Hepatic stellate cell (primary cell): ENCODE data around the gene CYTH3.
"Not testable (repeated sequence)": the region's sequence is repeated elsewhere in the genome, so short reads cannot be mapped to it uniquely, and the experiment has no call there.

Experiments used
- DNase-seq: peaks from one replicate; pipeline ENCODE4 v3.0.0; 2011; ENCODE audit warnings: low spot score

The CYTH3 gene, protein sequence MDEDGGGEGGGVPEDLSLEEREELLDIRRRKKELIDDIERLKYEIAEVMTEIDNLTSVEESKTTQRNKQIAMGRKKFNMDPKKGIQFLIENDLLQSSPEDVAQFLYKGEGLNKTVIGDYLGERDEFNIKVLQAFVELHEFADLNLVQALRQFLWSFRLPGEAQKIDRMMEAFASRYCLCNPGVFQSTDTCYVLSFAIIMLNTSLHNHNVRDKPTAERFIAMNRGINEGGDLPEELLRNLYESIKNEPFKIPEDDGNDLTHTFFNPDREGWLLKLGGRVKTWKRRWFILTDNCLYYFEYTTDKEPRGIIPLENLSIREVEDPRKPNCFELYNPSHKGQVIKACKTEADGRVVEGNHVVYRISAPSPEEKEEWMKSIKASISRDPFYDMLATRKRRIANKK

DNA sequence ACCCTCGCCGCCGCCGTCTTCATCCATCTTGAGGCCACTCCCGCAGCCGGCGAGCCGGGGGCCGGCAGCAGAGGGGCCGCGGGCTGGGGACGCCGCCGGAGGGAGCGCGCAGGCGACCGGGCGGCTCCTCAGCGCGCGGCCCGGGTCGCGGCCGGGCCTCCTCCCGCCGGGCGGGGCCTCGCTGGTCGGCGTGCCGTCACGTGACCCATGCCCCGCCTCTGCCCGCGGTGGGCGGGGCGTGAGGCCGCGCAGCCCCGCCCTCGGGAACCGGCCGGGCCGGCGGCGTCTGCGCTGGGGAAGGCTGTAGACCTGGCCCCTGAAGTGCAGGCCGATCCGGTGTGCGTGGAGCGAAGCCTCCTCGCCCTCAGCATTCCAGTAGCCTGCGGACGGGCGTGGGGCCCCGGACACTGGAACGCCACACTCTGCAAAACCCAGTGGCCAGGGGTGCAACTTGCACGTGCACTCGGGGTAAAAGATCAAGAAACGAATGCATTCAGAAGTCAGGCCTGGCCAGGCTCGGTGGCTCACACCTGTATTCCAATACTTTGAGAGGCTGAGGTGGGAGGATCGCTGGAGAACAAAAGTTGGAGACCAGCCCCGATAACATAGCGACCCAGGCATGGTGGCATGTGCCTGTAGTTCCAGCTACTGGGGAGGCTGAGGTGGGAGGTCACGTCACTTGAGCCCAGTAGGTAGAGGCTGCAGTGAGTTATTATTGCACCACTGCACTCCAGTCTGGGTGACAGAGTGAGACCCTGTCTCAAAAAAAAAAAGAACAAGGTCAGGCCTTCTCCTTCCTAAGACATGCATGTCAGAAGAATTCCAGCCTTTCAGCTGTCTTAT lies at the start of gene CYTH3:
Gene CYTH3 (minus strand): TSS at position 144 of the 843 bp plus-strand sequence. CDS start 117 bp downstream, at position 27.
- peak; percentile 90 for DNase-seq

DNA sequence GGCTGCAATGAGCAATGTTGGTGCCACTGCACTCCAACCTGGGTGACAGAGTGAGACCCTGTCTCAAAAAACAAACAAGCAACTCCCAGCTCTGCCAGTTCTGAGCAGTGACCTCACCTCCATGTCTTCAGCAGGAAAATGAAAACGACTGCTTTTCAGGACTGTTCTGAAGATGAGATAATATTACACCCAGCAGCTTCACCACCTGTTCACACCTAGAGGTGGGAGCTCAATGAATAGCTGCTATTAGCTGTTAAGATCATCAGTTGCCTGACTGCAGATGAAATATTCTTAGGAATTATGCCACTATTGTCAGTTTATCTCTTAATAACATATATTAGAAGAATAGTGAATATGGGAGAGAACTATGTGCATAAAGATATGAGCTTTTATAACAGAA lies 48.4 kb upstream of the CYTH3 start:
- DNase-seq, result no peak

DNA sequence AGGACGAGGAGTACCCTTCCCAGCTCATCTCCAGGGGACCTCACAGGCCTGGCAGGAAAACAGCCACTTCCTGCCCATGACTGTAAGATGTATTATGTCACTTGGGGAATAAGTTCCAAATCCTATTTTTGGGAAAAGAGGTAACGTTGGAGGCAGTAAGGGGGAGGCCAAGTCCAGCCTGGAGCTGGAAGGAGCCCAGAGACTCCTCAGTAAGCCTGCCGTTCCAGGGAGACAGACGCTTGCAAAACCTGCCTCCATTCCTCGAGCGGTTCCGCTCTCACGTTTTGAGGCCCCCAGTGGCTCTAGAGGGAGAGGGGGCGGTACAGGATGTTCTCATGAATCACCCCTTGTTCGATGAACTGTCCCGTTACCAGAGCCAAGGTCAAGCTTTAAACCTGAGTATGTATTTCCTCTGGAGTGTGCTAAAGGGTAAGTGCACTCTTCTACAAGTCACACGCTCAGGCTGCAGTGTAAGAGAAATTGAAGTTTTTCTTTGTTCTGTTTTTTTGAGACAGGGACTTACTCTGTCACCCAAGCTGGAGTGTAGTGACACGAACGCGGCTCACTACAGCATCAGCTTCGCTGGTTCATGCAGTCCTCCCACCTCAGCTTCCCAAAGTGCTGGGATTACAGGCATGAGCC lies 45.5 kb upstream of the CYTH3 start:
- DNase-seq, result peak; percentile 83

DNA sequence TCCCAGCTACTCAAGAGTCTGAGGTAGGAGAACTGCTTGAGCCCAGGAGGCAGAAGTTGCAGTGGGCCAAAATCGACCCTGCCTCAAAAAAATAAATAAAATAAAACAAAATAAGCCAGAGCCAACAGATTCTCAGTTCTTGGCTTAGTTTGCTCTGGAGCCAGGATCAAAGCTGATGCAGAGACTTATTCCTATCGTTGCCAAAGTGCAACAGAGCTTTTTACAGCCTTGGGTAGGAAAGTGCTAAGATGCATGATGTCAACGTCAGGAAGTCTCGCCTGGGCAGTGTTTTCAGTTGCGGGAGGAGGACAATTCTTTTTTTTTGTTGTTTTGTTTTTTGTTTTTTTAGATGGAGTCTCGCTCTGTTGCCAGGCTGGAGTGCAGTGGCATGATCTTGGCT lies 43.8 kb upstream of the CYTH3 start:
- DNase-seq, result no peak

DNA sequence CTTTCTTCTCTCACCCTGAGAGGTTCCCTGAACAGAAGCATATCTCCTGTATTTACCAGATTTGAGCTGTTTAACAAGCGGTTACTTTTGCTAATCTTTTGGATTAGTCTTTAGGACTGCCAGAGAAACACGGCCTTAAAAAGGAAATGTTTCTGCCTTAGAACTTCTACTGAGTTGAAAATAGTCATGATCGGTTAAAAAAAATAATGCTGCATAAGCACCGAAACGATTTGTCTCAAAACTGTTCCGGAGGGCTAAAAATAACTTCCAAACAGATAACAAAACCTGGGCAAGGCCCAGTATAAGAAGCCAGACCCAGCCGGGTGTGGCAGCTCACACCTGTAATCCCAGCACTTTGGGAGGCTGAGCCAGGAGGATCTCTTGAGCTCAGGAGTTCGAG lies 43.3 kb upstream of the CYTH3 start:
- DNase-seq, result no peak

DNA sequence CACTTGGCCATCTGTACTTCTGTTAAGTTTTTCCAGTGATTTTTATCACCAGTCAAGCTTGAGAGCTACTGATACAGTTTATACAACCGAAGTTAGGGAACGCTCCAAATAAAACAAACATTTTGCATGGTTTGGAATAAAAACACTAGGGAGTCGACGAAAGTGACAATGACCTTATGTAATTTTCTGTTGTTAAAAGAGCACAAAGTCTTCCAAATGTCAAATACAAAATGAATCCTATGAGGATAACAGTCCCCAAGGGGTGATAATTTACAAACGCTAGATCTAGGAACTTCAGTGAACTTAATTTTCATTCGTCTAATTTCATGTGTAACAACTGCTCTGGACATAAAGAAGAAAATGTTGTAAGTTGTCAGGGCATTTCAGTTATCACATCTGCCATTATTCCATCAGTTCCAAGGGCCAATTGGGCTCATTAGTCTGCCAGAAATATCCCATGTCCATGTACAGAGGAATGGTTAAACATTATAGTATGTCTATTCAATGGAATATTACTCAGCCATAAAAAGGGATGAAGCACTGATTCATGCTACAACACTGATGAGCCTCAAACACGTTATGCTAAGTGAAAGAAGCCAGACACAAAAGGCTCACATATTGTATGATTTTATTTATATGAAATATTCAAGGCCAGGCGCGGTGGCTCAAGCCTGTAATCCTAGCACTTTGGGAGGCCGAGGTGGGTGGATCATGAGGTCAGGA lies 38.0 kb upstream of the CYTH3 start:
- no peak for DNase-seq

DNA sequence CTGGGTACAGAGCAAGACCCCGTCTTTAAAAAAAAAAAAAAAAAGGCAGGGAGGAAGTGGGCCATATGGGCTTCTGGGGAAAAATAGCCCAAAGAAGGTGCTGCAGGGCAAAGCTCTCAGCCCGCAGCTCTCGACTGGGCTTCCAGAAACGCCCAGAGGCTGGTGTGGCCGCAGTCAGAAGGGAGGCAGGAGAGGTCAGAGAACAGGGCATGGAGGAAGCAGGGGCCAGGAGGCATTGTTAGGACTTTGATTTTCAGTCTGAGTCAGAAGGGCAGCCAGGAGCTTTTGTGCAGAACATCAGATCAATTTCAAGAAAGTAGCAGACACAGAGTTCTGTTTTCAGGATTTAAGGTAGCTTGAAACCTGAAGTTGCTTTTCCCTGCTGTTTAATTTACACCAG lies 35.3 kb upstream of the CYTH3 start:
- no peak for DNase-seq

DNA sequence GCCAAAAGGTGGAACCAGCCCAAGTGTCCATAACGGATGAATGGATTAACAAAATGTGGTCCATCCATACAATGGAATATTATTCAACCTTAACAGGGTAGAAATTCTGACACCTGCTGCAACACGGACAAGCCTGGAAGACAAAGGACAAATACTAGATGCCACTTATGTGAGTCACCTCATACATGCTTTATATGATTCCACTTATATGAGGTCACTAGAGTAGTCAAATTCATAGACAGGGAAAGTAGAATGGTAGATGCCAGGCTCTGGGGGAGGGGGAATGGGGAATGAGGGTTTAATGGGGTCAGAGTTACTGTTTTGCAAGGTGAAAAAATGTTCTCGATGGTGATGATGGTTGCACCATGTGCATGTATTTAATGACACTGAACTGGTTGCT lies 34.0 kb upstream of the CYTH3 start:
- DNase-seq, result peak; percentile 43

DNA sequence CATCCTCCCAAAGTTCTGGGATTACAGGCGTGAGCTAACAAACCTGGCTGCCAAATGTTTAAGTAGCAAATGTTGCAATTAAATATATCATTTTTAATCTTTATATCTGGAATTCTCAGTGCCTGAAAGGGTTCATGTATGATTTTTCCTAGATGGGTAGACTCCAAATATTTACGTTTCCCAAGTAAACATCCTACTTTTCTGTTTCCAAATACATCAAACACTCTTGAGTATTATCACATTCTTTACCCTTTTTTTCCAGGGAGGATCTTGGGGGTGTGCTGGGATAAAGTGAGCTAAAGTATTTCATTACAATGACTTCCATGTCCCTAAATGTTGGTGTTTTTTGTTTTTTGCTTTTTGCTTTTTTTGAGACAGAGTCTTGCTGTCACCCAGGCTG lies 32.9 kb upstream of the CYTH3 start:
- no peak for DNase-seq

DNA sequence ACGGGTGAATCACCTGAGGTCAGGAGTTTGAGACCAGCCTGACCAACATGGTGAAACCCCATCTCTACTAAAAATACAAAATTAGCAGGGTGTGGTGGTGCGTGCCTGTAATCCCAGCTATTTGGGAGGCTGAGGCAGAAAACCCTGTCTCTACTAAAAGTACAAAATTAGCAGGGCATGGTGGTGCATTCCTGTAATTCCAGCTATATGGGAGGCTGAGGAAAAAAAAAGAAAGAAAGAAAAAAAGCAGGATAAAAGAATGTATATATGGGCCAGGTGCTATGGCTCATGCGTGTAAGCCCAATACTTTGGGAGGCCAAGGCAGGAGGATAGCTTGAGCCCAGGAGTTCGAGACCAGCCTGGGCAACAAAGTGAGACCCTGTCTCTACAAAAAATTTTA lies 29.0 kb upstream of the CYTH3 start:
- not testable (repeated sequence) for DNase-seq

DNA sequence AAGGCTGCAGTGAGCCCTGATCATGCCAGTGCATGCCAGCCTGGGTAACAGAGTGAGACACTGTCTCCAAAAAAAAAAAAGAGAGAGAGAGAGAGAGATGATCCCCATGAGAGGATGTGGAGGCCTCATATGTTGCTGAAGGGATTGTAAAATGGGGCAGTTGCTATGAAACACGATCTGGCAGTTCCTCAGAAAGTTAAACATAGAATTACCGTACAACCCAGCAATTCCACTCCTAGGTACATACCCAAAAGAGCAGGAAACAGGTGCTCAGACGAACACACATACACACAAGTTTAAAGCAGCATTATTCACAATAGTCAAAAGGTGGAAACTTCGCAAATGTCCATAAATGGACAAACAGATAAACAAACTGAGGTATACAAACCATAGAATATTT lies 27.4 kb upstream of the CYTH3 start:
- no peak for DNase-seq

DNA sequence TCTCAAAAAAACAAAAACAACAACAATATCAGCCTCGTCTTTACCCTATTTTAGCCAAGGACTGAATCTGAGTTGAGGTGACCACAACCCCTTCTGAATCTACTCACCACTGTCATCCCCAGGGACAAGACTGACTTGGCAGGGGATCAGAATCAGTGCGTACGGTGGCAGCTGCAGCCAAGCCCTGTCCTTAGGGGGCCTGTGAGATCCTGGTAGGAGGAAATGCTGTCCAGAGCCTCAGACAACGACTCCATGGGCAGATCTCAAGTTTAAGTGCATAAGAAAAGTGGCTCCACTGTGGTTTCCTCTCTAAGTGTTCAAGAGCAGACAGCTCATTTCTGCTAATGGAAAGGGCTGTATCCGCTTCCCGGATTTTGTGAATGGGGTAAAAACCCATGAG lies 22.4 kb upstream of the CYTH3 start:
- DNase-seq, result no peak

DNA sequence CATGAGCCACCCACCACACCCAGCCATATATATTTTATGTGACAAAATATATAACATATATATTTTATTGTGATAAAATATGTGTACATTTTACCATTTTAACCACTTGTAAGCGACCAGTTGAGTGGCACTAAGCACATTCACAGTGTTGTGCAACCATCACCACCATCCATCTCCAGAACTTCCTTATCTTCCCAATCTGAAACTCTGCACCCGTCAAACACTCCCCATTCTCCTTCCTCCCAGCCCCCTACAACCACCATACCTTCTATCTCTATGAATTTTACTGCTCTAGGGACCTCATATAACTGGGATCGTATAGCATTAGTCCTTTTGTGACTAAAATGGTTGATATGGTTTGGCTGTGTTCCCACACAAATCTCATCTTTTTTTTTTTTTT lies 20.8 kb upstream of the CYTH3 start:
- no peak for DNase-seq

DNA sequence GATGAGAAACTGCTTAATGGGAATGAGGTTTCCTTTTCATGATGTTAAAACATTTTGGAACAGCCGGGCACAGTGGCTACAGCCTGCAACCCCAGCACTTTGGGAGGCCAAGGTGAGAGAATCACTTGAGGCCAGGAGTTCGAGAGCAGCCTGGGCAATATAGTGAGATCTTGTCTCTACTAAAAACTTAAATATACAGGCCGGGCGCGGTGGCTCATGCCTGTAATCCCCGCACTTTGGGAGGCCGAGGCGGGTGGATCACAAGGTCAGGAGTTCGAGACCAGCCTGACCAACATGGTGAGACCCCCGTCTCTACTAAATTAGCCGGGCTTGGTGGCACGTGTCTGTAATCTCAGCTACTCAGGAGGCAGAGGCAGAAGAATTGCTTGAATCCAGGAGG lies 19.5 kb upstream of the CYTH3 start:
- DNase-seq, result not testable (repeated sequence)

DNA sequence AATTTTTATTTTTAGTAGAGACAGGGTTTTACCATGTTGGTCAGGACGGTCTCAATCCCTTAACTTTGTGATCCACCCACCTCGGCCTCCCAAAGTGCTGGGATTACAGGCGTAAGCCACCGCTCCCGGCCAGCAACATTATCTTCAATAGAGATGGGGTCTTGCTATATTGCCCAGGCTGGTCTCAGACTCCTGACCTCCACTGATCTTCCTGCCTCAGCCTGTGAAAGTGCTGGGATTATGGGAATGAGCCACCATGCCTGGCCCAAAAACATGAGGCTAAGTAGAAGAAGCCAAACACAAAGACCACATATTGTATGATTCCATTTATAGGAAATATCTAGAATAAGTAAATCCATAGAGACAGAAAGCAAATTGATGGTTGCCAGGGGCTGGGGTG lies 19.1 kb upstream of the CYTH3 start:
- DNase-seq, result no peak

DNA sequence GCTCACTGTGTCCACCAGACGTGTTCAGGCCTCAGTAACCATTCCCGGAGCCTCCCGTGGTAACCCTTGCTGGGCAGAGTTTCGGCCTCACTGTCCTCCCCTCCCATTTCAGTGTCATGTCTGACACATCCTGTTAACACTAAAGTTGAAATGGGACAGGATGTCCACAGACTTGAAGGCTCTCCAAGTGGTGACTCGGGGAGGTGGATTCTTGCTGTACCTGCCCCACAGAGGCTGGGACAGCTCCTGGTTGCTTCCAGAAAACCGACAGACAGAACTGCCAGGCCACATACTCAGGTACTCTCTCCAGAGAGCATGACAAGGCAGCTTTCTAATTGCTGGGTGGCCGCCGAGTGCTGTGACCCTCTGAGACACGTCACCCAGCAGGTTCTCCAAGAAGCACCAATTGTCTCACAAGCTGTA lies 17.9 kb upstream of the CYTH3 start:
- no peak for DNase-seq

DNA sequence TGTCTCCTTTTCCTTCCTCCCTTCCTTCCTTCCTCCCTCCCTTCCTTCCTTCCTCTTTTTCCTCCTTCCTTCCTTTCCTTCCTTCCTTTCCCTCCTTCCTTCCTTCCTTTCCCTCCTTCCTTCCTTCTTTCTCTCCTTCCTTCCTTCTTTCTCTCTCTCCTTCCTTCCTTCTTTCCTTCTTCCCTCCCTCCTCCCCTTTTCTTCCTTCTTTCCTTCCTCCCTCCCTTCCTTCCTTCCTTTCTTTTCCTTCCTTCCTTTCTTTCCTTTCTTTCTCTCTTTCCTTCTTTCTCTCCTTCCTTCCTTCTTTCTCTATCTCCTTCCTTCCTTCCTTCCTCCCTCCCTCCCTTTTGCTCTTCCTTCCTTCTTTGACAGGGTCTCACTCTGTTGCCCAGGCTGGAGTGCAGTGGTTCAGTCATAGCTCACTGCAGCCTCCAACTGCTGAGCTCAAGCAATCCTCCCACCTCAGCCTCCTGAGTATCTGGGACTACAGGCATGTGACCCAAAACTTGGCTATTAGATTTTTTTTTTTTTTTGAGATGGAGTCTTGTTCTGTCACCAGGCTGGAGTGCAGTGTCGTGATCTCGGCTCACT lies 15.9 kb upstream of the CYTH3 start:
- DNase-seq, result no peak

DNA sequence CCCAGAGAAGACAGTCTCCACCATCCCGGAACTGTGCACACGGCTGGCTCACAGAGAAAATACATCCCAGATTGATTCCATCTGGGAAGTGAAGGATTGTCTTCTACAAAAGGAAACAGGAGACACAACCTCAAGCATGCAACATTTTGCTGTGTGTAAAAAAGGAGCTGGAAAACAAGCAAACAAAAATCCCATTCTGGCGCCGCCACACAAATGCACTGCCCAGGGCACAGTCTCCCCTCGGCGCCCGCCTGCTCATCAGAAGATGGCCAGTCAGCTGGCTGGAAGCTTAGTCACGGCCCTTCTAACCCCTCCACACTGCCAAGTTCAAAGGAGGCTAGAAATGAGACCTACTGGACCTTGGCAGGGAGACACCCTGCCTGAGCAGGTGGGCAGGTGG lies 14.1 kb upstream of the CYTH3 start:
- no peak for DNase-seq

DNA sequence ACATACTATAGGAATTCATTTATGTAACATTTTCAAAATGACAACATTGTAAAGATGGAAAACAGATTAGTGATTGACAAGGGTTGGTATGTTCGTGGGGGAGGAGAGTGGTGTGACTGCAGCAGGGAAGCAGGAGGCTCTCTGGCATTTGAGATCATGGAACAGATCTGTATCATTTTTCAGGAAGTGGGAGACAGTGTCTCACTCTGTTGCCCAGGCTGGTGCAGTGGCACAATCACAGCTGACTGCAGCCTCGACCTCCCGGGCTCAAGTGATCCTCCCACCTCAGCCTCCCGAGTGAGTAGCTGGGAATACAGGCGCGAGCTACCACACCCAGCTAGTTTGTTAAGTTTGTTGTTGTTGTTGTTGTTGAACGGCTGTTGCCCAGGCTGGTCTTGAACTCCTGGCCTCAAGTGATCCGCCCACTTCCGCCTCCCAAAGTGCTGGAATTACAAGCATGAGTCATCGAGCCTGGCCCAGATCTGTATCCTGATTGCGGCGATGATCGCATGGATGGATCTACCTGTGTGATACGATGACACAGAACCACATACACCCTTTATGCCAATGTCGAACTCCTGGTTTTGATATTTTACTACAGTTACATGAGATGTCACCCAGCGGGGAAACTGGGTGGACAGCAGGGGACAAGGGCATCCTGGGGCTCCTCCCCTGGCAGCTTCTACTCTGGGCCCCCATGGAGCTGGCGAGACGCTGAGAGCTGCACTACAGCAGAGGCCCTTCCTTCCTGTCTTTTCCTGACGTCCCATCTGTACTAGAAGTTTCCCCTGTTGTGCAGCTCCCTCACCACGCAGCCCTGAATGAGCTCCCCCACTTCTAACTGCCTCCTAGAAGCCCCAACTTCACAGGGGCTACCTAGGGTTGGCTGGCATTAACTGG lies 12.3 kb upstream of the CYTH3 start:
- DNase-seq, result no peak

DNA sequence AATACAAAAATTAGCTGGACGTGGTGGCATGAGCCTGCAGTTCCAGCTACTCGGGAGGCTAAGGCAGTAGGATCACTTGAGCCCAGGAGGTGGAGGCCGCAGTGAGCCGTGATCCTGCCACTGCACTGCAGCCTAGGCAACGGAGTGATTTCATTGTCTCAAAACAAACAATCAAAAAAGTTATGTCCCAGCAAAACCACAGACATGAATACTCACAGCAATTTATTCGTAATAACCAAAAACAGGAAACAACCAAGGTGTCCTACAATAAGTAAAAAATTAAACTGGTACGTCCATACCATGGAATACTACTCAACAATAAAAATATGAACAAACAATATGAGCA lies 11.6 kb upstream of the CYTH3 start:
- no peak for DNase-seq
